ENCODE data around the gene GALNT2.
A peak's percentile ranks its signal among the peaks of the same experiment; 100 is the strongest.

The GALNT2 gene

GRCh38 chr1:230248889-230249270 lies 181.8 kb downstream of the GALNT2 start:
- Histone ChIP-seq H3K4me1 (ENCODE audit: insufficient read depth, insufficient read length) (peaks cover 14% of the 10 kb centered on the region), H3K4me3 (ENCODE audit: insufficient read length, low read depth) (no peak overlapping the region), H3K27me3 (ENCODE audit: insufficient read depth, insufficient read length) (no peaks in the 10 kb centered on the region), H3K9me3 (ENCODE audit: insufficient read depth, low read length) (no peaks in the 10 kb centered on the region), H3K9ac (ENCODE audit: insufficient read length, low read depth) (no peak overlapping the region), H3K36me3 (ENCODE audit: insufficient read depth, insufficient read length, low read length) (peaks cover 34% of the 10 kb centered on the region)
- DNase-seq (ENCODE audit: low read depth, low spot score) = no peak
- TF ChIP-seq SUZ12 (IDR thresholded peaks at IDR 0.05; ENCODE audit: extremely low read depth, insufficient read depth, insufficient read length) (no peak), YY1 (IDR thresholded peaks at IDR 0.05; ENCODE audit: insufficient read depth, insufficient read length) (no peak), ZNF274 (IDR thresholded peaks at IDR 0.05; ENCODE audit: low read depth, low read length) (no peak)

- H3K9me3 ChIP-seq (ENCODE audit: insufficient read depth, low read length) = no peaks in the 10 kb centered on the region
- no peak for DNase-seq (ENCODE audit: low read depth, low spot score)
- TF ChIP-seq YY1 (IDR thresholded peaks at IDR 0.05; ENCODE audit: insufficient read depth, insufficient read length) (no peak), ZNF274 (IDR thresholded peaks at IDR 0.05; ENCODE audit: low read depth, low read length) (no peak), SUZ12 (IDR thresholded peaks at IDR 0.05; ENCODE audit: extremely low read depth, insufficient read depth, insufficient read length) (no peak)
- no peak overlapping the region for H3K4me3 ChIP-seq (ENCODE audit: insufficient read length, low read depth)
- no peak overlapping the region for H3K9ac ChIP-seq (ENCODE audit: insufficient read length, low read depth)
- peaks cover 14% of the 10 kb centered on the region for H3K4me1 ChIP-seq (ENCODE audit: insufficient read depth, insufficient read length)
- peaks cover 37% of the 10 kb centered on the region for H3K36me3 ChIP-seq (ENCODE audit: insufficient read depth, insufficient read length, low read length)
- no peaks in the 10 kb centered on the region for H3K27me3 ChIP-seq (ENCODE audit: insufficient read depth, insufficient read length)
Measured at GRCh38 chr1:230249695-230250480, 182.8 kb downstream of the GALNT2 start.

GRCh38 chr1:230250666-230251065 lies 183.6 kb downstream of the GALNT2 start:
- peaks cover 43% of the 10 kb centered on the region for H3K36me3 ChIP-seq (ENCODE audit: insufficient read depth, insufficient read length, low read length)
- TF ChIP-seq ZNF274 (IDR thresholded peaks at IDR 0.05; ENCODE audit: low read depth, low read length) (no peak), SUZ12 (IDR thresholded peaks at IDR 0.05; ENCODE audit: extremely low read depth, insufficient read depth, insufficient read length) (no peak), YY1 (IDR thresholded peaks at IDR 0.05; ENCODE audit: insufficient read depth, insufficient read length) (no peak)

GRCh38 chr1:230251644-230252191 lies 184.7 kb downstream of the GALNT2 start:
- TF ChIP-seq SUZ12 (IDR thresholded peaks at IDR 0.05; ENCODE audit: extremely low read depth, insufficient read depth, insufficient read length) (no peak), YY1 (IDR thresholded peaks at IDR 0.05; ENCODE audit: insufficient read depth, insufficient read length) (no peak), ZNF274 (IDR thresholded peaks at IDR 0.05; ENCODE audit: low read depth, low read length) (no peak)
- no peak for DNase-seq (ENCODE audit: low read depth, low spot score)
- H3K36me3 ChIP-seq (ENCODE audit: insufficient read depth, insufficient read length, low read length) = peaks cover 38% of the 10 kb centered on the region

More at GRCh38 chr1:230250666-230251065, 183.6 kb downstream of the GALNT2 start:
- Histone ChIP-seq H3K9me3 (ENCODE audit: insufficient read depth, low read length) (no peaks in the 10 kb centered on the region), H3K4me1 (ENCODE audit: insufficient read depth, insufficient read length) (peaks cover 14% of the 10 kb centered on the region), H3K4me3 (ENCODE audit: insufficient read length, low read depth) (no peak overlapping the region), H3K9ac (ENCODE audit: insufficient read length, low read depth) (no peak overlapping the region), H3K27me3 (ENCODE audit: insufficient read depth, insufficient read length) (no peaks in the 10 kb centered on the region)
- no peak for DNase-seq (ENCODE audit: low read depth, low spot score)

GRCh38 chr1:230253150-230253549 lies 186.1 kb downstream of the GALNT2 start:
- TF ChIP-seq YY1 (IDR thresholded peaks at IDR 0.05; ENCODE audit: insufficient read depth, insufficient read length) (no peak), ZNF274 (IDR thresholded peaks at IDR 0.05; ENCODE audit: low read depth, low read length) (no peak), SUZ12 (IDR thresholded peaks at IDR 0.05; ENCODE audit: extremely low read depth, insufficient read depth, insufficient read length) (no peak)
- H3K27me3 ChIP-seq (ENCODE audit: insufficient read depth, insufficient read length) = no peaks in the 10 kb centered on the region
- no peaks in the 10 kb centered on the region for H3K9me3 ChIP-seq (ENCODE audit: insufficient read depth, low read length)
- no peak overlapping the region for H3K9ac ChIP-seq (ENCODE audit: insufficient read length, low read depth)
- H3K4me1 ChIP-seq (ENCODE audit: insufficient read depth, insufficient read length) = peaks cover 13% of the 10 kb centered on the region
- H3K36me3 ChIP-seq (ENCODE audit: insufficient read depth, insufficient read length, low read length) = peaks cover 41% of the 10 kb centered on the region
- no peak for DNase-seq (ENCODE audit: low read depth, low spot score)
- no peak overlapping the region for H3K4me3 ChIP-seq (ENCODE audit: insufficient read length, low read depth)

More at GRCh38 chr1:230251644-230252191, 184.7 kb downstream of the GALNT2 start:
- H3K27me3 ChIP-seq (ENCODE audit: insufficient read depth, insufficient read length) = no peaks in the 10 kb centered on the region
- H3K4me1 ChIP-seq (ENCODE audit: insufficient read depth, insufficient read length) = peaks cover 14% of the 10 kb centered on the region
- H3K4me3 ChIP-seq (ENCODE audit: insufficient read length, low read depth) = no peak overlapping the region
- peak overlapping the region; percentile 12 for H3K9ac ChIP-seq (ENCODE audit: insufficient read length, low read depth)
- H3K9me3 ChIP-seq (ENCODE audit: insufficient read depth, low read length) = no peaks in the 10 kb centered on the region

- DNase-seq (ENCODE audit: low read depth, low spot score) = no peak
- Histone ChIP-seq H3K9me3 (ENCODE audit: insufficient read depth, low read length) (no peaks in the 10 kb centered on the region), H3K27me3 (ENCODE audit: insufficient read depth, insufficient read length) (no peaks in the 10 kb centered on the region), H3K9ac (ENCODE audit: insufficient read length, low read depth) (no peak overlapping the region), H3K4me1 (ENCODE audit: insufficient read depth, insufficient read length) (peaks cover 8% of the 10 kb centered on the region), H3K36me3 (ENCODE audit: insufficient read depth, insufficient read length, low read length) (peaks cover 33% of the 10 kb centered on the region), H3K4me3 (ENCODE audit: insufficient read length, low read depth) (no peak overlapping the region)
- TF ChIP-seq SUZ12 (IDR thresholded peaks at IDR 0.05; ENCODE audit: extremely low read depth, insufficient read depth, insufficient read length) = no peak
Measured at GRCh38 chr1:230254265-230254664, 187.2 kb downstream of the GALNT2 start.

- TF ChIP-seq ZNF274 (IDR thresholded peaks at IDR 0.05; ENCODE audit: low read depth, low read length) = no peak
- TF ChIP-seq YY1 (IDR thresholded peaks at IDR 0.05; ENCODE audit: insufficient read depth, insufficient read length) = no peak
- no peak for TF ChIP-seq SUZ12 (IDR thresholded peaks at IDR 0.05; ENCODE audit: extremely low read depth, insufficient read depth, insufficient read length)
- no peak overlapping the region for H3K4me3 ChIP-seq (ENCODE audit: insufficient read length, low read depth)
- H3K36me3 ChIP-seq (ENCODE audit: insufficient read depth, insufficient read length, low read length) = peaks cover 24% of the 10 kb centered on the region
- H3K4me1 ChIP-seq (ENCODE audit: insufficient read depth, insufficient read length) = peaks cover 5% of the 10 kb centered on the region
- no peak overlapping the region for H3K9ac ChIP-seq (ENCODE audit: insufficient read length, low read depth)
- no peaks in the 10 kb centered on the region for H3K27me3 ChIP-seq (ENCODE audit: insufficient read depth, insufficient read length)
- no peak for DNase-seq (ENCODE audit: low read depth, low spot score)
- H3K9me3 ChIP-seq (ENCODE audit: insufficient read depth, low read length) = no peaks in the 10 kb centered on the region
Measured at GRCh38 chr1:230255116-230255515, 188.1 kb downstream of the GALNT2 start.
